Heart left ventricle (tissue), 16 donors: Measurements from ENCODE around the gene TMEM131L. TPM values are rescaled to one million over a fixed set of nuclear protein-coding genes. Genes with fewer than 3 reads are reported as not detected.

Experiments
- ATAC-seq, 4 donors: fragments of 200-7000 bp; cut with Tn5 transposase; one replicate each; pipeline ENCODE4 v1.9.1; 2020 to 2022; ENCODE audit warnings: moderate library complexity in 4 of 4, mild to moderate bottlenecking in 3 of 4, moderate number of reproducible peaks in 1 of 4
- DNase-seq, 5 donors: peaks; one replicate each; pipeline ENCODE4 v3.0.0-alpha.2; 2020
- H3K27ac ChIP-seq, 12 donors: fragments of 200-600 bp; sonication (generic) in 4 of 12; one replicate each; pipeline versions ENCODE4 v1.5.0 to v1.8.0; 2016 to 2022; ENCODE audit warnings: mild to moderate bottlenecking in 2 of 12
- H3K27me3 ChIP-seq, 9 donors: fragments of 200-600 bp; sonication (generic) in 2 of 9; one replicate each; pipeline versions ENCODE4 v1.5.1 to v1.8.0; 2016 to 2022; ENCODE audit warnings: mild to moderate bottlenecking in 3 of 9
- H3K36me3 ChIP-seq, 9 donors: fragments of 200-600 bp; sonication (generic) in 2 of 9; one replicate each; pipeline versions ENCODE4 v1.5.0 to v1.8.0; 2018 to 2022; ENCODE audit warnings: mild to moderate bottlenecking in 2 of 9
- H3K4me1 ChIP-seq, 12 donors: fragments of 200-600 bp; sonication (generic) in 4 of 12; one replicate each; pipeline versions ENCODE4 v1.5.0 to v1.8.0; 2016 to 2022; ENCODE audit warnings: mild to moderate bottlenecking in 3 of 12
- H3K4me3 ChIP-seq, 12 donors: fragments of 200-600 bp; sonication (generic) in 4 of 12; one replicate each; pipeline versions ENCODE4 v1.5.0 to v1.8.0; 2017 to 2022; ENCODE audit warnings: mild to moderate bottlenecking in 9 of 12, moderate library complexity in 4 of 12
- H3K9me3 ChIP-seq, 12 donors: fragments of 200-600 bp; sonication (generic) in 4 of 12; one replicate each; pipeline versions ENCODE4 v1.5.0 to v1.8.0; 2016 to 2022; ENCODE audit warnings: mild to moderate bottlenecking in 1 of 12
- CTCF ChIP-seq, 12 donors: fragments of 200-600 bp; sonication (generic) in 4 of 12; IDR thresholded peaks; one replicate each; pipeline versions ENCODE4 v1.5.0 to v1.8.0; 2018 to 2022; ENCODE audit warnings: antibody characterized with exemption in 12 of 12, mild to moderate bottlenecking in 5 of 12
- POLR2A ChIP-seq, 2 donors: fragments of 450-650 bp; IDR thresholded peaks; one replicate each; pipeline ENCODE4 v1.6.1; 2017; ENCODE audit warnings: antibody characterized with exemption in 2 of 2, mild to moderate bottlenecking in 2 of 2, moderate library complexity in 2 of 2
- WGBS, 4 donors: extraction: QIAGEN DNeasy Blood & Tissue Kit in 2 of 4; methylation state at CpG; one replicate each; pipeline versions ENCODE4 v1.1.5 to v1.1.7; 2013 to 2018; 5-methylcytosine and 5-hydroxymethylcytosine counted together
- intact Hi-C, 10 donors: fragments of 100-400 bp; cut with DNase I; formaldehyde crosslinking; loops; one replicate each; pipeline versions ENCODE4 v1.11.1 to v1.14.2; 2022
- polyA plus RNA-seq, 2 donors: library from polyadenylated mRNA; stranded (reverse); fragments of 200-250 nt; gene quantifications; one replicate each; pipeline ENCODE4 v1.2.3, GENCODE V29; 2013
- total RNA-seq, 9 donors: library from RNA; depleted of rRNA in 2 of 9; stranded (reverse); fragments of >200 nt in 2 of 9; fragmentation: NEBNext Ultra II Directional in 3 of 9; extraction: Animal tissue kit (Norgen Biotek cat#: 25700) in 3 of 9; gene quantifications; one replicate each; pipeline versions ENCODE4 v1.1.0 to v1.2.4, GENCODE V29; 2016 to 2023
- donor health status: ischemic (EF 13 %, LVEDD 7.1; RV severe dilation, severe dysfunction).
- donor health status: healthy with polysubstance abuse.
- donor health status: DM: no; HTN: yes; CAD: no.
- donor health status: DM: no; HTN: no; CAD: no.
- donor health status: ischemic (EF 25% LVEDD 6.9; RV normal size, moderate dysfunction).
- donor health status: ischemic (EF 25% LVEDD 5.7; RV mildly dilated, moderate dysfunction).
- donor health status: healthy.
- donor health status: DM: yes; HTN: yes; CAD: no.
- donor health status: ischemic (EF 35%, LVEDD 5.7; RV mildly dilated, moderate dysfunction).
- donor health status: nonischemic (EF 11% LVEDD 7.7; RV severe dilation, severe dysfunction).
- donor health status: DM: yes; HTN: yes; CAD: no.
- donor health status: PGD.
- donor health status: ischemic (EF 29% LVEDD 5.4; RV normal size, mild dysfunction).
- donor health status: nonischemic (EF 23%, LVEDD 6.1; RV moderate dilation, normal function).

Gene TMEM131L
- total and polyA plus RNA-seq, 11 donors, result 3.8 to 22.2 (median 19.6) TPM

GRCh38 chr4:153639833-153640802 is 174.0 kb downstream of the TMEM131L start:
- WGBS, 4 donors, result 72 to 83% (median 76%) methylated on average over 23 of the region's 23 CpGs
- peaks cover 0 to 15% (median 0%) of the 10 kb centered on the region in 12 donors for H3K4me1 ChIP-seq
- no peak for TF ChIP-seq CTCF (IDR thresholded peaks at IDR 0.05)
- no peak for TF ChIP-seq POLR2A (IDR thresholded peaks at IDR 0.05)
- peak overlapping the region in 1 of 12 donors; percentile 26 for H3K4me3 ChIP-seq
- H3K27me3 ChIP-seq, result no peaks in the 10 kb centered on the region
- ATAC-seq, result peak in 2 of 4 donors; percentile 22 to 37
- no peak overlapping the region for H3K27ac ChIP-seq
- DNase-seq, result no peak
- intact Hi-C loops, result loop anchor here in 6 of 10 donors (5.0 to 10.0 kb wide), 6 partner anchors 107 to 498 kb away; partner anchors contain the start of gene MND1 (in 3 of the 6)
- H3K36me3 ChIP-seq, result peaks cover 0 to 28% (median 24%) of the 10 kb centered on the region in 9 donors
- H3K9me3 ChIP-seq, result peaks cover 0 to 8% (median under 1%) of the 10 kb centered on the region in 12 donors

GRCh38 chr4:153641532-153641931 is 175.4 kb downstream of the TMEM131L start:
- Histone ChIP-seq H3K9me3 (peaks cover 0 to 12% (median 3%) of the 10 kb centered on the region in 12 donors), H3K27ac (no peak overlapping the region), H3K27me3 (no peaks in the 10 kb centered on the region), H3K36me3 (peaks cover 0 to 14% (median 10%) of the 10 kb centered on the region in 9 donors), H3K4me1 (peaks cover 0 to 21% (median 0%) of the 10 kb centered on the region in 12 donors), H3K4me3 (peak overlapping the region in 1 of 12 donors; percentile 26)
- no peak for TF ChIP-seq POLR2A (IDR thresholded peaks at IDR 0.05)
- TF ChIP-seq CTCF (IDR thresholded peaks at IDR 0.05), result no peak
- intact Hi-C loops, result loop anchor here in 3 of 10 donors (5.0 to 10.0 kb wide), 3 partner anchors 297 to 499 kb away; partner anchors contain the start of gene MND1 (in 3 of the 3)
- ATAC-seq, result no peak
- no peak for DNase-seq
- WGBS, 4 donors, result 84 to 92% (median 88%) methylated on average over 7 of the region's 7 CpGs

- WGBS, 4 donors, result 83 to 89% (median 84%) methylated on average over 9 of the region's 9 CpGs
- no peak overlapping the region for H3K4me3 ChIP-seq
- H3K9me3 ChIP-seq, result peaks cover 0 to 12% (median 3%) of the 10 kb centered on the region in 12 donors
- intact Hi-C loops, result loop anchor here in 3 of 10 donors (5.0 to 10.0 kb wide), 3 partner anchors 299 to 501 kb away; partner anchors contain the start of gene MND1 (in 3 of the 3)
- no peak for DNase-seq
- ATAC-seq, result peak in 2 of 4 donors; percentile 57 to 63
- H3K27me3 ChIP-seq, result no peaks in the 10 kb centered on the region
- no peak overlapping the region for H3K27ac ChIP-seq
- TF ChIP-seq POLR2A (IDR thresholded peaks at IDR 0.05) (no peak), CTCF (IDR thresholded peaks at IDR 0.05) (peak in 11 of 12 donors; percentile 2 to 54 (median 35))
- H3K36me3 ChIP-seq, result no peaks in the 10 kb centered on the region
- H3K4me1 ChIP-seq, result peaks cover 0 to 42% (median 0%) of the 10 kb centered on the region in 12 donors
Measured at GRCh38 chr4:153643406-153644383, 177.5 kb downstream of the TMEM131L start.
